Posterior vena cava (tissue), 2 donors: ENCODE data around the gene RESF1. TPM values are rescaled to one million over a fixed set of nuclear protein-coding genes. Genes with fewer than 3 reads are reported as not detected.
A peak's percentile ranks its signal among the peaks of the same experiment; 100 is the strongest.
"Not testable (repeated sequence)": the region's sequence is repeated elsewhere in the genome, so short reads cannot be mapped to it uniquely, and the experiment has no call there.

Experiments
- DNase-seq: peaks from one replicate; pipeline ENCODE4 v3.0.0-alpha.2; 2020; ENCODE audit warnings: low spot score
- intact Hi-C, 2 donors: fragments of 100-400 bp; cut with DNase I; formaldehyde crosslinking; loops; one replicate each; pipeline versions ENCODE4 v1.14.1 to v1.14.2; 2022 to 2023
- long read RNA-seq, 2 donors: library from polyadenylated mRNA; unstranded; transcript quantifications; one replicate each; pipeline ENCODE4 v2.0.0, GENCODE V29; 2020 to 2021
- total RNA-seq, 2 donors: library from RNA; stranded (reverse); fragmentation: NEBNext Ultra II Directional; extraction: Animal tissue kit (Norgen Biotek cat#: 25700); gene quantifications; one replicate each; pipeline ENCODE4 v1.2.1, GENCODE V29; 2021
- donor health status: DM: yes; HTN: yes; CAD: no.
- donor health status: DM: yes; HTN: yes; CAD: no.

Gene RESF1, protein sequence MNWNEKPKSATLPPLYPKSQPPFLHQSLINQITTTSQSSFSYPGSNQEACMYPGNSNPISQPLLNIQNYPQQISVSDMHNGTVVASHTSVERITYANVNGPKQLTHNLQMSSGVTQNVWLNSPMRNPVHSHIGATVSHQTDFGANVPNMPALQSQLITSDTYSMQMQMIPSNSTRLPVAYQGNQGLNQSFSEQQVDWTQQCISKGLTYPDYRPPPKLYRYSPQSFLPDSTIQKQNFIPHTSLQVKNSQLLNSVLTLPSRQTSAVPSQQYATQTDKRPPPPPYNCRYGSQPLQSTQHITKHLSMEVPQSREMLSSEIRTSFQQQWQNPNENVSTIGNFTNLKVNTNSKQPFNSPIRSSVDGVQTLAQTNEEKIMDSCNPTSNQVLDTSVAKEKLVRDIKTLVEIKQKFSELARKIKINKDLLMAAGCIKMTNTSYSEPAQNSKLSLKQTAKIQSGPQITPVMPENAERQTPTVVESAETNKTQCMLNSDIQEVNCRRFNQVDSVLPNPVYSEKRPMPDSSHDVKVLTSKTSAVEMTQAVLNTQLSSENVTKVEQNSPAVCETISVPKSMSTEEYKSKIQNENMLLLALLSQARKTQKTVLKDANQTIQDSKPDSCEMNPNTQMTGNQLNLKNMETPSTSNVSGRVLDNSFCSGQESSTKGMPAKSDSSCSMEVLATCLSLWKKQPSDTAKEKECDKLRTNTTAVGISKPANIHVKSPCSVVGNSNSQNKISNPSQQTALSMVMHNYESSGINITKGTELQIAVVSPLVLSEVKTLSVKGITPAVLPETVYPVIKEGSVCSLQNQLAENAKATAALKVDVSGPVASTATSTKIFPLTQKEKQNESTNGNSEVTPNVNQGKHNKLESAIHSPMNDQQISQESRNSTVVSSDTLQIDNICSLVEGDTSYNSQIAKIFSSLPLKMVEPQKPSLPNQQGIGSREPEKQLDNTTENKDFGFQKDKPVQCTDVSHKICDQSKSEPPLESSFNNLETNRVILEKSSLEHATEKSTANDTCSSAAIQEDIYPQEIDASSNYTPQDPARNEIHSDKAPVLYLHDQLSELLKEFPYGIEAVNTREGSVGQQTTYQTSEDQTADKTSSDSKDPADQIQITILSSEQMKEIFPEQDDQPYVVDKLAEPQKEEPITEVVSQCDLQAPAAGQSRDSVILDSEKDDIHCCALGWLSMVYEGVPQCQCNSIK (N-terminal part only)
- 10 to 100 TPM; 46.4 to 51.0 TPM for total RNA-seq
- long read RNA-seq, donor 1, partial matches to known transcripts, result 7 of 10 reads
- long read RNA-seq, donor 1, other reads (novel, unspliced or antisense), result 3 of 10 reads
- long read RNA-seq, donor 2, partial matches to known transcripts, result 7 of 10 reads
- long read RNA-seq, donor 2, other reads (novel, unspliced or antisense), result 2 of 10 reads

DNA sequence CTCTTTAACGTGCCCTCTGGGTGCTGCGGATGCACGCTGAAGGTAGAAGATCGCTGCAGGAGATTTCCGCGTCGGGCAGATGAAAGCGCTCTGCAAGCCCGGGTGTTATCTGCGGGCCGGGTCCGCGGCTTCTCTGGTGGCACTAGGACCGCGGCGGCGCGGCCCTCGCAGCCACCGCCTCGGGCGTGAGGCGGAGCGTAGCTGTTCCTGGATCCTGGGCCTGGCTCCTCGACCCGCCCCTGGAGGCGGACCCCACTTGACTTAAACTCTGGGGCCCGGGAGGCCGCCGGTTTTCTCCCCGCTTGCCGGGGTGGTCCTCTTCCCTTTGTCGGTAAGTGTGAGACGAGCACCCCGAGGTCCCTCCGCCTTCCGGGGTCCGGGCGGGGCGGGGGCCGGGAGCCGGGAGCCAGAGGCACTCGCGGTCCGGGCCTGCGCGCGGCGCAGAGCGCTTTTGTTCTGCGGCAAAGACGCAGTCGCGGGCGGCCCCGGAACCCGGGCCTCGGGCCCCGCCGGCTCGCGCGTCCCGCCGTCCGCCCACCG lies at the start of gene RESF1:
TSS of gene RESF1 (plus strand) at position 255 of the 540 bp plus-strand sequence. CDS start 21,541 bp downstream, outside the sequence.
- intact Hi-C loops, result no loop called here
- DNase-seq, result peak; percentile 96

- DNase-seq, result no peak
- intact Hi-C loops, result no loop called here
Measured at GRCh38 chr12:31914927-31915326, 44.3 kb upstream of the RESF1 start.

DNA sequence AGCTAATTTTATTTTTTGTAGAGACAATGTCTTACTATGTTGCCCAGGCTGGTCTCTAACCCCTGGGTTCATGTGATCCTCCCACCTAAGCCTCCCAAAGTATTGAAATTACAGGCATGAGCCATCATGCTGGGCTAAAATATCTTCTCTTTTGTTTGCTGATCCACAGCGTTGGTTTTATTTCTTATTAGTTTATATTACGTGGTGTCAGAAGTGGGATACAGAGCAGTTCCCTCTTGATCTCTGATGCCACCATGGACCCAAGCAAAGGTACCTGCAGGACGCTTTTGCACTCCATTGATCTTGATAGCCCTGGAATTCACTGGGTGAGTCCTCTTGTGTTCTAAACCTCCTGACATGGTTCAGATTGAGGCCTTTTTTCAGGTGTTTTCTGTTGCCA lies 43.8 kb upstream of the RESF1 start:
- DNase-seq, result no peak

DNA sequence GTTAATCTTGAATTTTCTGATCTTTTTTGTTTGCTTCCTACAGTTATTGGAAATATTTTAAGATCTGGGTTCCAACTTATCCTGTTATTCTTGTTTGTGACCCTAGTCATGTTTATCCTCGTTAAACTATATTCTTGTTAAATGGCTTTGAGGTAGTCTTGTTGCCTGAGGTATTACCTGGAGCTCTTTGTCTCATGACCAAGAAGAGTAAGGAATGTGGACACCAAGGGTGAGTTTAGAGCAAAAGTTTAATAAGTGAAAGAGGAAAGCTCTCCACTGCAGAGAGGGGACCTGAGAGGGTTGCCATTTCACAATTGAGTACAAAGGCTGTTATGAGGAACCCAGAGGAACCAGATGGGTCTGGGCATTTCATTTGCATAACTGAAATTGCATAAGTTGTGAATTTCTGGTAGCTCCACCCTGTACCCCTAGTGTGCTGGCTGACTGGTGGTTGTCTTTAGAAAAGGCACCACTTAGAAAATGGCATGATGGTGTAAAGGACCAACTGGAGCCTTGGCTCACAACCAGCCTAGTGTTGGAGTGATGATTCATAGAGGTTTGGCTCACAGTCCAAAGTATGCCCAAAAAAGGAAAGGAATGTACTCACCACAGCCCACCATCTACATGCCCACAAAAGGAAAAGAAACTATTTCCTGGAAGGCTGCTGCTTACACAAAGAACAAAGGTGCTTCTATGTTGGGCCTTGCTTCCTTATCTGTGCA lies 36.7 kb upstream of the RESF1 start:
- intact Hi-C loops, result no loop called here
- DNase-seq, result no peak

More for the DNA sequence above, 43.8 kb upstream of the RESF1 start:
- intact Hi-C loops, result no loop called here

GRCh38 chr12:31923063-31923412 lies 36.2 kb upstream of the RESF1 start:
- intact Hi-C loops, result no loop called here
- no peak for DNase-seq

GRCh38 chr12:31928246-31929026 lies 30.8 kb upstream of the RESF1 start:
- no peak for DNase-seq
- intact Hi-C loops, result no loop called here

DNA sequence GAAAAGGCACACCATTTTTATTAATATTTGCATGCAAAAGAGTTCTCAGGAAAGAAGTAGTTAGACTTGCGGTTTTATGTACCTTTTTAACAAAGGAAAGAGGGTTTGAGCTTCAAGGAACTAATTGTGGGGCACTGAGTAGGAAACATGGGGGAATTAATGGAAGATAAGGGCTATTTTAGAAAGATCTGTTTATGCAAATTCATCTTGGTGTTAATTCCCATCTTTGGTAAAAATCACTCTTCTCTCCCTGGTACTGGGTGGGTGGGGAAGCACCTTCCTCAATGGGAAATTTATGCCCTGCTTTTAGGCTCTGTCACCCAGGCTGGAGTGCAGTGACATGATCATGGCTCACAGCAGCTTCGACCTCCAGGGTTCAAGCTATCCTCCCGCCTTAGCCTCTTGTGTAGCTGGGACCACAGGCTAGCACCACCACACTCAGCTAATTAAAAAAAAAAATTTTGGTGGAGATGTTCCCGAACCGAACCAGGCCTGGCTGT lies 30.1 kb upstream of the RESF1 start:
- intact Hi-C loops, result no loop called here
- DNase-seq, result no peak

GRCh38 chr12:31931796-31932715 lies 27.2 kb upstream of the RESF1 start:
- DNase-seq, result no peak
- intact Hi-C loops, result no loop called here

DNA sequence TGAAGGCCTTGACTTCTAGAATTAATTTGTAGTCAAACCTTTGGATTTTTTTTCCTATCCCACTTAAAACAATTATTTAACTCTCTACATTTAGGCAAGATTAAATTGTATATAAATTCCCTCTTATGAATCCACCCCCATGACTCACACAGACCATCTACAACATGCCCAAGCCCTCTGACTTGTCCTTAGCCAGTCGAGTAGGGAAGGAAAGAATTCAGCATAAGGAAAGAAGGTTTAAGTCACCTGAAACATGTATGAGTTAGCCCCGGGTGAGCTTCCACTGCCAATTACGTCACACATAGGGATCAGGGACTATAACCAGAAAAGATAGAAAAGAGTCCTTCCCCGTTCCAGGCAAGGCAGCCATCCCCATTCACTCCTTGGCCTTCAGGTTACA lies 14.9 kb upstream of the RESF1 start:
- intact Hi-C loops, result no loop called here
- no peak for DNase-seq

DNA sequence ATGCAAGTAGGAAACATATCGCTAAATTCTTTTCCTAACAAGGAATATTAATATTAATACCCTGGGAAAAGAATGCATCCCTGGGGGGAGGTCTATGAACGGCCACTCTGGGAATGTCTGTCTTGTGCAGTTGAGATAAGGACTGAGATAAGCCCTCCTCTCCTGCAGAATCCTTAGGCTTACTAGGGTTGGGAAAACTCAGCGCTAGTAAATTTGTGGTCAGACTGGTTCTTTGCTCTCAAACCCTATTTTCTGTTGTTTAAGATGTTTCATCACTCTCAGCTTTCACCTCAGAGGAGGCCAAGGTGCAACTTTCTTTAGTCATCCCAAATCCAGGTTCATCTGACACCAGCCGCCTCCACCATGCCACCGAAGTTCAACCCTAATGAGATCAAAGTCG lies 11.2 kb upstream of the RESF1 start:
- intact Hi-C loops, result no loop called here
- DNase-seq, result no peak

- not testable (repeated sequence) for DNase-seq
Measured at GRCh38 chr12:31948697-31949359, 10.4 kb upstream of the RESF1 start.

GRCh38 chr12:31950088-31950487 lies 9.1 kb upstream of the RESF1 start:
- intact Hi-C loops, result no loop called here
- DNase-seq, result no peak

More at GRCh38 chr12:31948697-31949359, 10.4 kb upstream of the RESF1 start:
- intact Hi-C loops, result not testable (repeated sequence)

- no peak for DNase-seq
Measured at GRCh38 chr12:31950492-31950891, 8.7 kb upstream of the RESF1 start.

GRCh38 chr12:31951008-31951407 lies 8.2 kb upstream of the RESF1 start:
- intact Hi-C loops, result no loop called here
- DNase-seq, result no peak

More at GRCh38 chr12:31950492-31950891, 8.7 kb upstream of the RESF1 start:
- intact Hi-C loops, result no loop called here

- DNase-seq, result no peak
- intact Hi-C loops, result no loop called here
Measured at GRCh38 chr12:31951939-31952338, 7.3 kb upstream of the RESF1 start.

DNA sequence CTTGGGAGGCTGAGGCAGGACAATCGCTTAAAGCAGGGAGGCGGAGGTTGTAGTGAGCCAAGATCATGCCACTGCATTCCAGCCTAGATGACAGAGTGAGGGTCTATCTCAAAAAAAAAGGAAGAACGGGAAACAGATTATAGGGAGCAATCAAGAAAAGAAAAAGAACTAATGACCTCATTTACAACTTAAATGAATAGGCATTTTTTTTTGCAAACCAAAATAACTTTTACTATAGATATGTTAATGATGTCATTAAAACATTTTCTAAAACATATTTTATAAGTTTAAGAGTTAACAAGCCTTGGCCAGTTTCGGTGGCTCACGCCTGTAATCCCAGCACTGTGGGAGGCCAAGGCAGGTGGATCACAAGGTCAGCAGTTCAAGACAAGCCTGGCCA lies 6.8 kb upstream of the RESF1 start:
- intact Hi-C loops, result no loop called here
- no peak for DNase-seq
